Esophagus squamous epithelium (tissue), 4 donors: ENCODE measurements around the gene SDHAF3.
A peak's percentile ranks its signal among the peaks of the same experiment; 100 is the strongest.

Experiments used
- CTCF ChIP-seq, 6 experiments: fragments of 450-650 bp in 4 of 6; fragments of 200-600 bp in 2 of 6; sonication (generic) in 2 of 6; IDR thresholded peaks; one replicate each; pipeline ENCODE4 v1.5.1; 2016 to 2019; ENCODE audit warnings: antibody characterized with exemption in 6 of 6, mild to moderate bottlenecking in 4 of 6, moderate library complexity in 4 of 6
- POLR2A ChIP-seq, 4 donors: fragments of 450-650 bp; IDR thresholded peaks; one replicate each; pipeline ENCODE4 v1.6.1; 2017; ENCODE audit warnings: antibody characterized with exemption in 4 of 4, mild to moderate bottlenecking in 4 of 4, moderate library complexity in 3 of 4

GRCh38 chr7:97117372-97118188 lies at the start of gene SDHAF3:
- TF ChIP-seq CTCF (IDR thresholded peaks at IDR 0.05) (peak in 4 of 6 experiments; percentile 3 to 54 (median 11)), POLR2A (IDR thresholded peaks at IDR 0.05) (peak in 3 of 4 donors; percentile 45 to 67 (median 49))
